ENCODE results near the gene EXOSC1.
A peak's percentile ranks its signal among the peaks of the same experiment; 100 is the strongest.
"Not testable (repeated sequence)": the region's sequence is repeated elsewhere in the genome, so short reads cannot be mapped to it uniquely, and the experiment has no call there.

Gene EXOSC1

DNA sequence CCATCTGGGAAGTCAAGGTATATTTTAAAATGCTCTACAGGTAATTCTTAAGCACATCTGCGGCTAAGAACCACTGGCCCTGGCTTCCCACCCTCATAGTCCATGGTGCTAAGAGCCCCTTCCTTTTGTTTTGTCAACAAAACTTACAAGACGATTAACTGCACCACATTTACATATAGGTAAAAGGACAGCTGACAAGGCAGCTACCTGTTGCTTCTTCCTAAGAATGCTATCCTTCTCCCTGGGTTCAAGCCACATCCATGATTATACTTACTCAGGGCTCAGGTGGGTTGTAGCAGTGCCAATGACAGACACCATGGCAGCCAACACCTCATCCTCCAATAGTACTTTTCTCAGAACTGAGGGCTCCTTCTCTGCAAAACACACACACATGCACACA, 16.5 kb upstream of the EXOSC1 start:
- H3K27ac ChIP-seq: no peak overlapping the region
- no peak for DNase-seq (ENCODE audit: low read depth, low spot score)

GRCh38 chr10:97459933-97460332, 14.1 kb upstream of the EXOSC1 start:
- no peak overlapping the region for H3K27ac ChIP-seq
- no peak for DNase-seq (ENCODE audit: low read depth, low spot score)

- no peak overlapping the region for H3K27ac ChIP-seq
- DNase-seq (ENCODE audit: low read depth, low spot score): no peak
These were observed 13.3 kb upstream of the EXOSC1 start for GRCh38 chr10:97459111-97459510.

DNA sequence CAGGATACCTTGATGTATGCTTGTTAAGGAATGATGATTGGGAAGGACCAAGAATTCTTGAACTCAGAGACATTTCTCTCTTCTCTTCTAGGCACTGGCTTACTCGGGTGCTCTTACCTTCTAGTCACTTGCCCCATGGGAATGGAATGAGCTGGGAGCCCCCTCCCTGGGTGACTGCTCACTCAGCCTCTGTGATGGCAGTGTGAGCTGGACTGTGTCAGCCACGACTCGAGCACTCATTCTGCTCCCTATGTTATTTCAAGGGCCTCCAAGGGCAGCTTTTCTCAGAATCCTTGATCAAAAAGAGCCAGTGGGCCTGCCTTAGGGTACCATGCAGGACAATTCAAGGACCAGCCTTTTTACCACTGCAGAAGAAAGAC, 10.9 kb upstream of the EXOSC1 start:
- no peak overlapping the region for H3K27ac ChIP-seq
- DNase-seq (ENCODE audit: low read depth, low spot score): no peak

DNA sequence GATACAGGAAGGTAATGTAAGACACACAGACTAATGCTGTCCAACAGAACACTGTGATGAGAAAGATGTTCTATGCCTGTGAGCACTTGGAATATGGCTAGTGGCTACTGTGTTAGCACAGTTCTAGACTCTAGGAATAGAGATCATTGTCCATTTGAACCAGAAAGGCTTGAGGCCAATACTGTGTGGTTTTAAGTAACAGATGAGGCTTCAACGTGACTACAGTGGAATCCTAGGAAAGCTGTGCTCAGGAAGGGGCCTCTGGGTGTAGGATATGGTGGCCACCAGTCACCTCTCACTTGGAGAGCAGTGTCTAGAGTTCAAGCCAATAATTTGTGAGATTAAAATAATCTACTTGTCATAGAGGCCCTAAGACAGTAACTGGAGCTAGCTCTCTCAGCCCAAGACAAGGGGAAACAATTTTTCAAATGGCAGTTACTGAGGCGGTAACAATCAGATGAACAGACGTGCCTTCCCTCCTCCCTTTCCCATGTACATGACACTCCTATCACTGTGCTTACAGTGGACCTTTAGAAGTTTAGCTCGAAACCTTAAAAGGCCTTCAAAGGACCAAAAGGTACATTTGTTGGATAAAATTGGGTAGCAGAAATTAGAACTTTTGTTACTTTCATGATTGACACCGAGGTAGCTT, 10.4 kb upstream of the EXOSC1 start:
- H3K27ac ChIP-seq: no peak overlapping the region
- no peak for DNase-seq (ENCODE audit: low read depth, low spot score)

GRCh38 chr10:97454330-97455036, 8.7 kb upstream of the EXOSC1 start:
- no peak overlapping the region for H3K27ac ChIP-seq
- DNase-seq (ENCODE audit: low read depth, low spot score): no peak

DNA sequence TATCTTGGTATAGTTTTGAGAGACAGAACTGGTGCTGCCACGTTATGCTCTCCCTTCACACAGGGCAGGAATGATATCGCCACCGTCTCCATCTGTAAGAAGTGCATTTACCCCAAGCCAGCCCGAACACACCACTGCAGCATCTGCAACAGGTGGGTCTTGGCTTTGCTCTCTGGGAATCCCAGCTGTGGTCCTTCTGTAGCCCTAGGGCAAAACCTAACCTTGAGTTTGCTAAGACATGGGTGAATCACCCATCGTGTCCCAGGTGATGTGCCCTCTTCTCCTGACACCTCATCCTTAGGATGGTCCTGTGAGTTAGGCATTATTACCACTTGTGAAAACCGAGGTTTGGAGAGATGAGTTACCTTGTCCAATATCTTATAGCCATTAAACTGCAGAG, 6.5 kb upstream of the EXOSC1 start:
- no peak for DNase-seq (ENCODE audit: low read depth, low spot score)
- H3K27ac ChIP-seq: no peak overlapping the region

GRCh38 chr10:97451605-97452004, 5.8 kb upstream of the EXOSC1 start:
- peak overlapping the region; percentile 36 for H3K27ac ChIP-seq
- DNase-seq (ENCODE audit: low read depth, low spot score): no peak

GRCh38 chr10:97450828-97451227, 5.0 kb upstream of the EXOSC1 start:
- H3K27ac ChIP-seq: peak overlapping the region; percentile 36
- no peak for DNase-seq (ENCODE audit: low read depth, low spot score)

- peak overlapping the region; percentile 40 for H3K27ac ChIP-seq
These were observed 467 bp downstream of the EXOSC1 start for GRCh38 chr10:97445357-97445721.

DNA sequence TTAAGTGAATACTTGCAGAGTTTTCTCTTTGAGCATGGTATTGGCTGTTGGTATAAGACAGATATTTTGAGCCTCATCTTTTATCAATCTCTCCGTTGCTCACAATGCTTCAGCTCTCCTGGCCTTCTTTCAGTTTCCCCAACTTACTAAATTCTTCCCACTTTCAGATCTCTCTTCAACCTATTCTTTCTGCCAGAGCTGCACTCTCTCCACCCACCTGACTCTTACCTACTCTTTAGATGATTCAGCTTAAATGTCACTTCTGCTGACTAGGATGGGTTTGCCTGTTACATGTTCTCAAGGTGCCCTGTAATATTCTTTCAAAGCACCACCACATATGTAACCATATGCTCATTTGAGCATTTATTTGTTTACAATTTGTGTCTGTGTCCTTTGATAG, 1.6 kb downstream of the EXOSC1 start:
- DNase-seq (ENCODE audit: low read depth, low spot score): no peak
- H3K27ac ChIP-seq: no peak overlapping the region

More at GRCh38 chr10:97445357-97445721, 467 bp downstream of the EXOSC1 start:
- no peak for DNase-seq (ENCODE audit: low read depth, low spot score)

DNA sequence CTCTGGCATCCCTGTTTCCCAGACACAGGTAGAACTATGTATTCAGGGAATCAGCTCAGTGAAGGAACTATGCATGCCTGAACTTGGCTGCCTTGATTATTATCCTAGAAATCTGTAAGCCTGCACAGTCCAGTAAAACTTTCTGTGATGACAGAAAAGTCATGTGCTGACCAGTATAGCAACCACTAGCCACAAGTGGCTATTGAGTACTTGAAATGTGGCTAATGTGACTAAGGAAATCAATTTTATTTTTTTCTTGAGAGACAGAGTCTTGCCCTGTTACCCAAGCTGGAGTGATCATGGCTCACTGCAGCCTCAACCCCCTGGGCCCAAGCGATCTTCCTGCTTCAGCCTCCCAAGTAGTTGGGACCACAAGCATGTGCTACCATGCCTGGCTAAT, 3.5 kb downstream of the EXOSC1 start:
- DNase-seq (ENCODE audit: low read depth, low spot score): no peak
- no peak overlapping the region for H3K27ac ChIP-seq

DNA sequence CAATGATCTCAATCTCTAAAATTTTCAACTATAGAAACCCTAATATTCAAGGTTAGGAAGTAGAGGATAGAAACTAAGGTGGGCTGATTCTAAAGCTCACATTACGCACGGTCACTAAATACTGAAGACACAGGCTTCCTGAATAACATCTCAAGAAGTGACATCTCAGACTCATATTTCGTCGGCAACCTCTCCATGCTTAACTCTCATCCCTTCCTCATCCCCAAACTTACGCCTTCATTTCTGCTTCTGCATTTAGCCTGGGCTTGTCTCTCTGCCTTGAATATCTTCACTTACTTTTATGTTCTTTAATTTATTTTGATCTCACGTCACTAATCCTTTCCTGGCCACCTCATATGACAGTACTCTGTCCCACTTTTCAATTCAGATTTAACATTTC, 10.6 kb downstream of the EXOSC1 start:
- H3K27ac ChIP-seq: no peak overlapping the region
- no peak for DNase-seq (ENCODE audit: low read depth, low spot score)

DNA sequence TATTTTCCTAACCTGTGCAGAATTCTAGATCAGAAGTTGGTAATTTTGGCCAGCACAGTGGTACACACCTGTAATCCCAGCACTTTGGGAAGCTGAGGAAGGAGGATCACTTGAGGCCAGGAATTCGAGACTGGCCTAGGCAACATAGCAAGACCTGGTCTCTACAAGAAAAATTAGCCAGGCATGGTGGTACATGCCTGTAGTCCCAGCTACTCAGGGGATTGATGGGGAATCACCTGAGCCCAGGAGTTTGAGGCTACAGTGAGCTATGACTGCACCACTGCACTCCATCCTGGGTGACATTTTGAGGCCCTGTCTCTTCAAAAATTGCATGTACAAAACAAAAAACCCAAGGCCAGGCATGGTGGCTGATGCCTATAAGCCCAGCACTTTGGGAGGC, 11.2 kb downstream of the EXOSC1 start:
- DNase-seq (ENCODE audit: low read depth, low spot score): no peak
- H3K27ac ChIP-seq: peak overlapping the region; percentile 7

- no peak for DNase-seq (ENCODE audit: low read depth, low spot score)
- H3K27ac ChIP-seq: peak overlapping the region; percentile 7
These were observed 11.8 kb downstream of the EXOSC1 start for GRCh38 chr10:97434055-97434454.

GRCh38 chr10:97428572-97428981, 17.2 kb downstream of the EXOSC1 start:
- DNase-seq (ENCODE audit: low read depth, low spot score): no peak
- H3K27ac ChIP-seq: peak overlapping the region; percentile 91

- peak overlapping the region; percentile 91 for H3K27ac ChIP-seq
- no peak for DNase-seq (ENCODE audit: low read depth, low spot score)
These were observed 18.1 kb downstream of the EXOSC1 start for GRCh38 chr10:97427571-97428179.

- peak overlapping the region; percentile 91 for H3K27ac ChIP-seq
- no peak for DNase-seq (ENCODE audit: low read depth, low spot score)
These were observed 18.8 kb downstream of the EXOSC1 start for GRCh38 chr10:97426776-97427570.

DNA sequence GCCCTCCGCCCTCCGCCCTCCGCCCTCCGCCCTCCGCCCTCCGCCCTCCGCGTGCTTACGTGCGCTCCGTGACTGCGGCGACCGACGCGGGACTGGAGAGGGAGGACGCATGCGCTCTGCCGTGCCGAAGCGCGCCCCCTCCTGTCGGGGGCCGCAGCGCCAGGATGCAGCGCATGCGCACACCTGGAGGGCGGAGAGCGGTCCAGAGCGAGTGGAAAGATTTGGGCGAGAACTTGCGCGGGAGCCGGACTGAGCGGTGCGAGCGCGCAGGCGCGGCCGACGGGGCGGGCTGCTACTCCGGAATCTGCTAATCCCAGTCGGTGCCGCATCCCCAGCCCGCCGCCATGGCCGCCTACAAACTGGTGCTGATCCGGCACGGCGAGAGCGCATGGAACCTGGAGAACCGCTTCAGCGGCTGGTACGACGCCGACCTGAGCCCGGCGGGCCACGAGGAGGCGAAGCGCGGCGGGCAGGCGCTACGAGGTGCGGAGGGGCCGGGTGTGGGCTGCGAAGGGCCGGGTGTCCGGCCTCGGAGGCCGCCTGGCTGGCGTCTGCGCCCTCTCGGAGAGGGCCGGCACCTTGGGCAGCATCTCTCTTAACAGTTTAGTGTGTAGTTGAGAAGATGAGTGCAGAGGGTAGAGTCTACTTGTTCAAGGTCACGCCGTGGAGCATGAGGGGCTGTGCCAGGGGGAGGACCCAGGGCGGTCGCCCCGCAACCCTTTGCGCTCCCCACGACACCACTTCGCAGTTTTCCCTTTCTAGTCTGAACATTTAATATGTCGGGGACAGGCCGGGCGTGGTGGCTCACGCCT, 19.6 kb downstream of the EXOSC1 start, which contains the start of gene PGAM1:
Gene PGAM1, plus strand, starts transcription at position 228 of the 812 bp plus-strand sequence. Its CDS starts 117 bp downstream, at position 345.
- H3K27ac ChIP-seq: peak within 1 kb of the TSS; percentile 91
- DNase-seq (ENCODE audit: low read depth, low spot score): no peak

GRCh38 chr10:97423757-97424098, 22.1 kb downstream of the EXOSC1 start:
- H3K27ac ChIP-seq: peak overlapping the region; percentile 91
- DNase-seq (ENCODE audit: low read depth, low spot score): not testable (repeated sequence)

Data from epithelial cell of prostate (primary cell).